GM10248 (cell line): ENCODE data around the gene CYBB.

Source experiments
- CTCF ChIA-PET: fragments of 300-600 bp; sonication (Branson Sonifier 250); formaldehyde crosslinking; extraction: SDS; loops from one replicate; lab custom pipeline; 2021; ENCODE audit warnings: antibody characterized with exemption; lab: Yijun Ruan, JAX
- POLR2A ChIA-PET: fragments of 350-650 bp; sonication (Branson Sonifier 250); formaldehyde crosslinking; extraction: SDS; loops from one replicate; lab custom pipeline; 2020; ENCODE audit warnings: antibody characterized with exemption; lab: Yijun Ruan, JAX
- DNase-seq: peaks from one replicate; pipeline ENCODE4 v3.0.0; 2012; ENCODE audit errors: extremely low spot score
- TF ChIP-seq, protein P1 (sequence below): IDR thresholded peaks from 2 replicates; pipeline ENCODE4 v1.5.1; 2012; ENCODE audit warnings: mild to moderate bottlenecking, low read depth; ENCODE audit errors: extremely low read depth, missing control alignments, control extremely low read depth

The CYBB gene

DNA sequence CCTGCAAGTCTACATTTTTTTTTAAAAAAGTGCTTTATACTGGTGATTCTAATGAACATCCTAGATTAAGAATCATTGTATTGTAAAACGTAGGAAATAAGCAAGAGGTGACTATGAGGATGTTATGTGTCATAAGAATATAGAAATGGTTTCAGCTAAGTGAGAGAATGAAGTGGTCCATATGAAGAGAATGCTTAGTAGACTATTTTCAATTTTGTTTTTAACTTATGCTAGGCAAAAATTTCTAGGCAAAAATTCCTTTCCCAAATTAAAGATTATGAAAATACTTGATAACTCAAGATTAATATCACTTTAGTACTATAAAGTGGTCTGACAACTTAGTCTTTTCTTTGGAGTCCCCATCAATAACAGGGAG is 66.7 kb downstream of the CYBB start:
- ChIA-PET CTCF (no interaction called here), POLR2A (no interaction called here)
- no peak for DNase-seq
- TF ChIP-seq, protein P1, sequence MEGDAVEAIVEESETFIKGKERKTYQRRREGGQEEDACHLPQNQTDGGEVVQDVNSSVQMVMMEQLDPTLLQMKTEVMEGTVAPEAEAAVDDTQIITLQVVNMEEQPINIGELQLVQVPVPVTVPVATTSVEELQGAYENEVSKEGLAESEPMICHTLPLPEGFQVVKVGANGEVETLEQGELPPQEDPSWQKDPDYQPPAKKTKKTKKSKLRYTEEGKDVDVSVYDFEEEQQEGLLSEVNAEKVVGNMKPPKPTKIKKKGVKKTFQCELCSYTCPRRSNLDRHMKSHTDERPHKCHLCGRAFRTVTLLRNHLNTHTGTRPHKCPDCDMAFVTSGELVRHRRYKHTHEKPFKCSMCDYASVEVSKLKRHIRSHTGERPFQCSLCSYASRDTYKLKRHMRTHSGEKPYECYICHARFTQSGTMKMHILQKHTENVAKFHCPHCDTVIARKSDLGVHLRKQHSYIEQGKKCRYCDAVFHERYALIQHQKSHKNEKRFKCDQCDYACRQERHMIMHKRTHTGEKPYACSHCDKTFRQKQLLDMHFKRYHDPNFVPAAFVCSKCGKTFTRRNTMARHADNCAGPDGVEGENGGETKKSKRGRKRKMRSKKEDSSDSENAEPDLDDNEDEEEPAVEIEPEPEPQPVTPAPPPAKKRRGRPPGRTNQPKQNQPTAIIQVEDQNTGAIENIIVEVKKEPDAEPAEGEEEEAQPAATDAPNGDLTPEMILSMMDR, result no peak

DNA sequence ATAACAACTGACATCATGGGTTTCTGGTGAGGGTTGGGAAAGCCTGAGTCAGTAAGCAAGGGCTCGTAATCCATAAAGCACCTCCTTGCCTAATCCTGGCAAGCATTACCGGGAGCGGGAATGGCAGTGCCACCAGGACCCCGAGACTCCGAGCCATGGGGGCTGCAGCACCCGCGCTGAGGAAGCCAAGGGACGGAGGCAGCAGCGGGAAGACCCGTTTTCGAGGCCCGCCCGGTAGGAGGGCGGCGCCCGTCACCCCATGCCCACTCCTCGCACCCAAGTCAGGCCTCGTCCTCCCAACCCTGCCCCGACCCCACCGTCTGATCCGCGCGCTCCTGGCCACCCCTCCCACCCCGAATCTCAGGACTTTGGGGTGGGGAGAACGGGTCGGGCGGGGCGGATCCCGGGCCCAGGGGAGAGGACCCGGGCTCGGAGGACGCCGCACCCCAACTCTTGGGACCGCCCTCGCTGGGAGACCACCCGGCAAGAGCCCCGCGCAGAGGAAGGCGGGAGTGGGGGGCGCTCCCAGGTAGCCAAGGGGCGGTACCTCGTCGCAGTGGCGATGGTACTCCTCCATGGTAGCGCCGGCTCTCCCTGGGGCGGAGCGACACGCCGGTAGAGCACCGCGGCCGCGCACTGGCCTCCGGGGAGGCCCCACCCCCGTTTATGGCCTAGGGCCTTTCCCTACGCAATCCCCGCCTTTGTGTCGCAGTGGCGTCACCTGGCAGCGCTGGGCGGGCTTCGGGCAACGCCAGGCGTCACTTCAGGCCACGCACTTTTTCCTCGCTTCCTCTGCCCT is 67.3 kb downstream of the CYBB start, which contains the start of gene DYNLT3:
Gene DYNLT3, minus strand, starts transcription at position 638 of the 799 bp plus-strand sequence. Its CDS starts 61 bp downstream, at position 577.
- TF ChIP-seq, protein P1, result no peak
- CTCF ChIA-PET, result interaction anchor here (1.0 kb wide), 1 partner anchor 102 kb away, joined by 4 read pairs; no protein-coding TSS in a partner anchor
- POLR2A ChIA-PET, result no interaction called here
- peak; percentile 81 for DNase-seq

DNA sequence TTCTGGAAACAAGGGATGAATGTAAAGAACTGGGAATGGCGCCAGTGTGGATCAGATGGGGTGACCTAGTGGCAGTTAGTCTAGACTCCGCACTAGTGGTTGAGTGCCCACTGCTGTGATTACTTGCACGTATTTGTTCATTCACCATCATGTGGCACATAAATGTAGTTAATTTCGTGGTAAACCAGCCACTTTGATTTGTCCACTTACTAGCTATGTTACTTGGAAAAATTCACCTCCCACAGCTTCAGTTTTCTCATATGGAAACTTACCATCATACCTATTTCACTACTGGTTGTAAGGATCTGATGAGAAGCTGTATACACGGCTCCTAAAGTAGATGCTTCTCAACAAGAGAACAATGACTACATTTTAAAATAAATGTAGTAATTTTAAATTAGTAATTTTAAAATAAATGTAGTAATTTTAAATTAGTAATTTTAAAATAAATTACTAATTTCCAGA is 67.9 kb downstream of the CYBB start:
- ChIA-PET POLR2A (no interaction called here), CTCF (interaction anchor here (1.0 kb wide), 1 partner anchor 103 kb away, joined by 4 read pairs; no protein-coding TSS in a partner anchor)
- TF ChIP-seq, protein P1, result no peak
- no peak for DNase-seq

DNA sequence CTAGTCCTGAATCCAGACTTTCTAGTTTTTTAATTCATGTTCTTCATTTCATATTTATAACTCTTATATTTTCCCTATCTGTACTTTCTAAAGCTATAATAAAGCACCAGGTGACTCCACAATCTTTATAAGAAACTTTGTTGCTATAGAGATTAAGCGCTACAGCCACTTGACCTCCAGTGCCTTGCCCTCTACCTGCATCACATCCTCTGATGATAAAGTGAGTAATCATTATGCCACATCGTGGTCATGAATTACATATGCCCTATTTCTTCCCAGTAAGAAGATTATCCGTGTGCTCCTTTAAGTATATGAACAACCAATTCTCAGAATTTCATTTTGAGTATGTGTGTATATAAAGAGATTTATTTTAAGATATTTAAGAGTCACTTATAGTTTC is 74.3 kb downstream of the CYBB start:
- no peak for DNase-seq
- ChIA-PET POLR2A (no interaction called here), CTCF (no interaction called here)
- TF ChIP-seq, protein P1, result no peak

DNA sequence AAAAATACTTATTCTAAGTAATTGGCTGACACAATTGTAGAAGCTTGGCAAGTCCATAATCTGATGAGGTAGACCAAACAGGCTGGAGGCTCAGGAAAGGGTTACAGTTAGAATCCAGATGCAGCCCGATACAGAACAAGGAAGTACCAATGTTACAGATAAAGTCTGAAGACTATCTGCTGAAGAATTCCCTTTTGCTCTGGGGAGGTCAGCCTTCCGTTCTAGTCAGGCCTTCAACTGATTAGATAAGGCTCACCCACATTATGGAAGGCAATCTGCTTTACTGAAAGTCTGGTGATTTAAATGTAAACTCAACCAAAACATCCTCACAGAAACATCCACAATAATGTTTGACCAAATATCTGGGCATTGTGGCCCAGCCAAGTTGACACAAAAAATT is 74.9 kb downstream of the CYBB start:
- no peak for DNase-seq
- TF ChIP-seq, protein P1, result no peak
- ChIA-PET POLR2A (no interaction called here), CTCF (no interaction called here)

DNA sequence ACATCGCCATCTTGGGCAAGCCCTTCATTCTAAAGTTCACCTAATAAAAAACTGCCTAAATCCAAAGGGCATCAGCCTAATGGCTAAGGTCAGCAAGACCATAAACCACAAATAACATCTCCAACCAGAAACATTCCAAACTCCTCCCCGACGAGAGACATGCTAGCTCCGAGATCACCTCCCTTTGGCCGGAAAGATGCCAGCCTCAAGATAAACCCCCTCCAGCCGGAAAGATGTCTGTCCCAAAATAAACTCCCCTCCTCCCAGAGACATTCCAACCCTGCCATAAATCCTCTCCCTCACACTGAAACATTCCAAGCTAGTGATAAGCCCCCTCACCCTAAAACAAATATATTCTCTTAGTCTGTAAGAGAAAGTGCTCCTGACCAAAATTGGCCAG is 80.9 kb downstream of the CYBB start:
- TF ChIP-seq, protein P1, result no peak
- POLR2A ChIA-PET, result no interaction called here
- CTCF ChIA-PET, result no interaction called here
- DNase-seq, result no peak
